HCT116 (cell line): ENCODE results near the gene TMTC2. TPM values are rescaled to one million over a fixed set of nuclear protein-coding genes. Genes with fewer than 3 reads are reported as not detected.
A peak's percentile ranks its signal among the peaks of the same experiment; 100 is the strongest.

Source experiments
- ATAC-seq: fragments of 200-7000 bp; cut with Tn5 transposase; 2 replicates; pipeline ENCODE4 v1.9.1; 2020; ENCODE audit warnings: mild to moderate bottlenecking, moderate library complexity
- BruUV-seq: library from RNA; stranded (reverse); fragments of 400-500 nt; replicated peaks from 2 replicates; lab custom pipeline; 2021; lab: Mats Ljungman, UMichigan
- CTCF ChIA-PET: fragments of 300-600 bp; sonication (Branson Sonifier 250); formaldehyde crosslinking; loops from one replicate; lab custom pipeline; 2021; ENCODE audit warnings: antibody characterized with exemption; lab: Charles Lee
- POLR2A ChIA-PET: fragments of 300-600, 350-600 bp; sonication (Branson Sonifier 250); formaldehyde crosslinking; loops from one replicate; lab custom pipeline; 2021; ENCODE audit warnings: antibody characterized with exemption; lab: Charles Lee
- RAD21 ChIA-PET, 2 experiments: fragments of 300-600 bp; sonication (Branson Sonifier 250); formaldehyde crosslinking; loops; one replicate each; lab custom pipeline; 2023; ENCODE audit warnings: low total read pairs in 2 of 2; ENCODE audit not compliant: uncharacterized antibody in 2 of 2, unreplicated experiment in 2 of 2, low non-redundant PET in 1 of 2; lab: Charles Lee
- DNase-seq: peaks from one replicate; pipeline ENCODE4 v3.0.0-alpha.2; 2010; ENCODE audit warnings: low read depth, low spot score
- H2AFZ ChIP-seq: fragments of 200-600 bp; shearing (Covaris generic), sonication (generic); 2 replicates; pipeline ENCODE4 v1.6.1; 2017; ENCODE audit warnings: low read depth, mixed run types, mixed read lengths, antibody characterized with exemption, low read length; ENCODE audit not compliant: poor library complexity, severe bottlenecking
- H3K27ac ChIP-seq: 2 replicates; pipeline ENCODE4 v1.5.1; 2012; ENCODE audit warnings: low read depth, low read length
- H3K27me3 ChIP-seq: fragments of 200-600 bp; sonication (generic); 2 replicates; pipeline ENCODE4 v1.6.1; 2016; ENCODE audit warnings: mixed run types, low read length, mixed read lengths; ENCODE audit not compliant: insufficient read depth
- H3K36me3 ChIP-seq, 2 experiments: fragments of 200-500 bp in 1 of 2; fragments of 200-600 bp in 1 of 2; sonication (Bioruptor generic) in 1 of 2; sonication (generic) in 1 of 2; 2 replicates each; pipeline versions ENCODE4 v1.5.1 to v1.6.1; 2014 to 2016; ENCODE audit warnings: low read length in 2 of 2, inconsistent platforms in 1 of 2, mixed read lengths in 1 of 2, mixed run types in 1 of 2; ENCODE audit not compliant: insufficient read depth in 2 of 2, control insufficient read depth in 1 of 2
- H3K4me1 ChIP-seq, 2 experiments: fragments of 200-600 bp in 1 of 2; sonication (generic) in 1 of 2; 2 replicates each; pipeline versions ENCODE4 v1.5.1 to v1.6.1; 2012 to 2017; ENCODE audit warnings: low read length in 2 of 2, inconsistent platforms in 1 of 2, mild to moderate bottlenecking in 1 of 2, mixed read lengths in 1 of 2, mixed run types in 1 of 2, moderate library complexity in 1 of 2; ENCODE audit not compliant: insufficient read depth in 2 of 2, control insufficient read depth in 1 of 2
- H3K4me2 ChIP-seq: fragments of 200-600 bp; sonication (generic); 2 replicates; pipeline ENCODE4 v1.6.1; 2017; ENCODE audit warnings: mixed run types, low read length, mixed read lengths
- H3K4me3 ChIP-seq, 2 experiments: fragments of 200-600 bp in 1 of 2; sonication (generic) in 1 of 2; replicated peaks in 1 of 2; 2 replicates each; pipeline ENCODE4 v1.5.1; 2011 to 2016; ENCODE audit warnings: low read length in 2 of 2, control low read depth in 1 of 2, low read depth in 1 of 2, mild to moderate bottlenecking in 1 of 2, mixed read lengths in 1 of 2, mixed run types in 1 of 2
- H3K79me2 ChIP-seq: fragments of 200-600 bp; sonication (generic); 2 replicates; pipeline ENCODE4 v1.6.1; 2017; ENCODE audit warnings: mild to moderate bottlenecking, mixed run types, low read length, moderate library complexity, mixed read lengths; ENCODE audit not compliant: insufficient read depth
- H3K9ac ChIP-seq: fragments of 200-600 bp; sonication (generic); 2 replicates; pipeline ENCODE4 v1.6.1; 2016; ENCODE audit warnings: low read length, mixed read lengths
- H3K9me2 ChIP-seq: fragments of 200-600 bp; sonication (generic), shearing (Covaris generic); 2 replicates; pipeline ENCODE4 v1.6.1; 2017; ENCODE audit warnings: mixed run types, mild to moderate bottlenecking, moderate library complexity; ENCODE audit not compliant: insufficient read depth
- H3K9me3 ChIP-seq, 2 experiments: fragments of 200-500 bp in 1 of 2; fragments of 200-600 bp in 1 of 2; sonication (Bioruptor generic) in 1 of 2; sonication (generic) in 1 of 2; 2 replicates each; pipeline ENCODE4 v1.6.1; 2014 to 2017; ENCODE audit warnings: low read length in 2 of 2, mixed read lengths in 2 of 2, inconsistent platforms in 1 of 2, low read depth in 1 of 2, mild to moderate bottlenecking in 1 of 2, mixed run types in 1 of 2, moderate library complexity in 1 of 2; ENCODE audit not compliant: control insufficient read depth in 1 of 2, insufficient read depth in 1 of 2
- H4K20me1 ChIP-seq: fragments of 200-600 bp; sonication (generic), shearing (Covaris generic); 2 replicates; pipeline ENCODE4 v1.6.1; 2017; ENCODE audit warnings: mixed run types, mild to moderate bottlenecking, moderate library complexity; ENCODE audit not compliant: insufficient read depth
- ATF3 ChIP-seq: IDR thresholded peaks from 2 replicates; pipeline ENCODE4 v1.6.1; 2012
- CEBPB ChIP-seq: IDR thresholded peaks from 2 replicates; pipeline ENCODE4 v1.6.1; 2012; ENCODE audit warnings: low read depth
- CTCF ChIP-seq, 3 experiments: fragments of 200-600 bp in 1 of 3; sonication (generic) in 1 of 3; IDR thresholded peaks in 2 of 3; conservative IDR thresholded peaks in 1 of 3; 2 replicates each; pipeline ENCODE4 v1.5.1; 2012 to 2017; ENCODE audit warnings: low read depth in 2 of 3, low read length in 2 of 3, antibody characterized with exemption in 1 of 3, borderline replicate concordance in 1 of 3, control low read depth in 1 of 3, mild to moderate bottlenecking in 1 of 3, mixed read lengths in 1 of 3, mixed run types in 1 of 3, moderate library complexity in 1 of 3; ENCODE audit not compliant: insufficient read depth in 1 of 3
- ELF1 ChIP-seq: IDR thresholded peaks from 2 replicates; pipeline ENCODE4 v1.6.1; 2012; ENCODE audit warnings: low read depth, borderline replicate concordance
- EZH2 ChIP-seq: fragments of 200-600 bp; sonication (generic); IDR thresholded peaks from 2 replicates; pipeline ENCODE4 v1.6.1; 2017; ENCODE audit warnings: antibody characterized with exemption, mixed run types
- FOSL1 ChIP-seq: IDR thresholded peaks from 2 replicates; pipeline ENCODE4 v1.6.1; 2012; ENCODE audit warnings: low read depth
- JUND ChIP-seq: IDR thresholded peaks from 2 replicates; pipeline ENCODE4 v1.6.1; 2012
- POLR2A ChIP-seq: IDR thresholded peaks from 2 replicates; pipeline ENCODE4 v1.7.0; 2011; ENCODE audit warnings: borderline replicate concordance; ENCODE audit not compliant: insufficient read depth, insufficient read length; ENCODE audit errors: extremely low read depth
- POLR2AphosphoS5 ChIP-seq: IDR thresholded peaks from 2 replicates; pipeline ENCODE4 v1.6.1; 2011; ENCODE audit warnings: mild to moderate bottlenecking, low read depth, low read length, moderate library complexity
- SP1 ChIP-seq: IDR thresholded peaks from 2 replicates; pipeline ENCODE4 v1.6.1; 2012; ENCODE audit warnings: low read depth
- SRF ChIP-seq: IDR thresholded peaks from 2 replicates; pipeline ENCODE4 v1.6.1; 2012; ENCODE audit warnings: low read depth
- ZBTB33 ChIP-seq: IDR thresholded peaks from 2 replicates; pipeline ENCODE4 v1.6.1; 2011; ENCODE audit warnings: mild to moderate bottlenecking, low read length, moderate library complexity; ENCODE audit not compliant: insufficient replicate concordance; ENCODE audit errors: extremely low read depth
- ZFX ChIP-seq: fragments of 450-650 bp; IDR thresholded peaks from 2 replicates; pipeline ENCODE4 v1.6.1; 2017
- ZNF274 ChIP-seq: fragments of 200-500 bp; sonication (Bioruptor generic); IDR thresholded peaks from 2 replicates; pipeline ENCODE4 v1.6.1; 2014; ENCODE audit warnings: mild to moderate bottlenecking, low read depth, low read length, inconsistent platforms
- intact Hi-C: fragments of 100-400 bp; cut with micrococcal nuclease; formaldehyde crosslinking; loops from 2 replicates; pipeline ENCODE4 v1.10.0; 2022
- total RNA-seq: library from RNA; stranded (reverse); gene quantifications from one replicate; pipeline ENCODE4 v1.2.1, GENCODE V29; 2021; ENCODE audit not compliant: unreplicated experiment

The TMTC2 gene
- total RNA-seq, 1 experiment from 2014 or later: 11.5 TPM

GRCh38 chr12:82638324-82638723 lies 48.4 kb upstream of the TMTC2 start:
- no peak for ATAC-seq

More at GRCh38 chr12:82638324-82638723, 48.4 kb upstream of the TMTC2 start:
- no peak overlapping the region for H3K4me2 ChIP-seq
- H3K36me3 ChIP-seq: no peaks in the 10 kb centered on the region
- H3K79me2 ChIP-seq: no peaks in the 10 kb centered on the region
- TF ChIP-seq ZBTB33 (no peak), POLR2A (no peak), CTCF (IDR thresholded peaks at IDR 0.05 in 2 of 3, conservative IDR thresholded peaks at IDR 0.05 in 1 of 3; ENCODE audit: borderline replicate concordance in 1 of 3, insufficient read depth in 1 of 3, low read depth in 2 of 3, low read length in 2 of 3) (no peak), SP1 (no peak), CEBPB (no peak), ATF3 (no peak), POLR2AphosphoS5 (no peak), EZH2 (no peak), SRF (no peak), ZNF274 (no peak), ZFX (no peak), FOSL1 (no peak), ELF1 (no peak), JUND (no peak)
- H3K9me2 ChIP-seq: no peaks in the 10 kb centered on the region
- ChIA-PET RAD21 (no interaction called here), CTCF (no interaction called here), POLR2A (no interaction called here)
- H3K4me1 ChIP-seq: no peaks in the 10 kb centered on the region; a peak in 1 of 4 replicates
- intact Hi-C loops: no loop called here
- no peak for DNase-seq
- no peak overlapping the region for H3K27ac ChIP-seq
- no peak overlapping the region for H3K9ac ChIP-seq
- H2AFZ ChIP-seq: peak overlapping the region; percentile 84
- BruUV-seq: no TSS peak
- H3K4me3 ChIP-seq: no peak overlapping the region
- no peaks in the 10 kb centered on the region for H3K27me3 ChIP-seq
- H4K20me1 ChIP-seq: no peaks in the 10 kb centered on the region
- H3K9me3 ChIP-seq: no peaks in the 10 kb centered on the region
